ENCODE results near the gene TUBB4A. TPM values are rescaled to one million over a fixed set of nuclear protein-coding genes. Genes with fewer than 3 reads are reported as not detected.
A peak's percentile ranks its signal among the peaks of the same experiment; 100 is the strongest.

Gene TUBB4A
- total and polyA plus RNA-seq, 9 of the 15 experiments (the other 6 are each of a cell fraction or from before 2014, with no cell fraction given): 0.14 to 7.0 (median 0.75) TPM

- TF ChIP-seq RBM25 (IDR thresholded peaks at IDR 0.05; ENCODE audit: low read depth, low read length, severe bottlenecking): no peak
- TF ChIP-seq POU5F1 (IDR thresholded peaks at IDR 0.05; ENCODE audit: borderline replicate concordance, low read depth, low read length, partially characterized antibody): no peak
- TF ChIP-seq FOXP1 (CRISPR knock-in tag; IDR thresholded peaks at IDR 0.05): no peak
- TF ChIP-seq ZNF217 (CRISPR knock-in tag; IDR thresholded peaks at IDR 0.05): no peak
- TF ChIP-seq E2F1 (CRISPR knock-in tag; IDR thresholded peaks at IDR 0.05): peak; percentile 78
- TF ChIP-seq BRF2 (IDR thresholded peaks at IDR 0.05; ENCODE audit: borderline replicate concordance, insufficient read depth, insufficient read length): no peak
- no peak for TF ChIP-seq FOXK1 (CRISPR knock-in tag; IDR thresholded peaks at IDR 0.05; ENCODE audit: borderline replicate concordance)
- TF ChIP-seq TAF7 (tag; IDR thresholded peaks at IDR 0.05): no peak
- TF ChIP-seq WHSC1 (IDR thresholded peaks at IDR 0.05; ENCODE audit: low read length): no peak
- TF ChIP-seq RBM17 (IDR thresholded peaks at IDR 0.05; ENCODE audit: borderline replicate concordance, low read depth, low read length): no peak
- TF ChIP-seq ZSCAN32 (CRISPR knock-in tag; IDR thresholded peaks at IDR 0.05): no peak
- peak; percentile 67 to 94; a peak in 3 of 4 replicates for TF ChIP-seq MAZ (CRISPR knock-in tag; conservative IDR thresholded peaks at IDR 0.05 in 1 of 2, IDR thresholded peaks at IDR 0.05 in 1 of 2)
- peak; percentile 21 for TF ChIP-seq TAF1 (IDR thresholded peaks at IDR 0.05; ENCODE audit: control insufficient read depth, extremely low read depth, insufficient read depth, low read length, severe bottlenecking)
- no peak for TF ChIP-seq RFX1 (IDR thresholded peaks at IDR 0.05)
- no peak for TF ChIP-seq SAP30 (IDR thresholded peaks at IDR 0.05; ENCODE audit: borderline replicate concordance, insufficient read depth, low read depth, low read length, poor library complexity, severe bottlenecking)
- no peak for TF ChIP-seq MCM2 (IDR thresholded peaks at IDR 0.05; ENCODE audit: low read depth)
- no peak for TF ChIP-seq CEBPG (CRISPR knock-in tag; IDR thresholded peaks at IDR 0.05)
- TF ChIP-seq CEBPG (tag; conservative IDR thresholded peaks at IDR 0.05 in 1 of 2, IDR thresholded peaks at IDR 0.05 in 1 of 2): no peak
- TF ChIP-seq RBFOX2 (IDR thresholded peaks at IDR 0.05; ENCODE audit: low read depth, low read length): peak; percentile 32; the same call in 1 of the 2 replicates
- no peak for TF ChIP-seq ZFPM2 (CRISPR knock-in tag; IDR thresholded peaks at IDR 0.05)
- no peak for TF ChIP-seq ASH1L (IDR thresholded peaks at IDR 0.05; ENCODE audit: borderline replicate concordance, low read depth, partially characterized antibody)
- TF ChIP-seq ETV6 (IDR thresholded peaks at IDR 0.05; ENCODE audit: borderline replicate concordance in 1 of 2, low read depth in 2 of 2, low read length in 1 of 2): no peak
- no peak for TF ChIP-seq ETV6 (CRISPR knock-in tag; IDR thresholded peaks at IDR 0.05; ENCODE audit: borderline replicate concordance)
These were observed 41.8 kb downstream of the TUBB4A start (continued) for GRCh38 chr19:6460099-6460884.
